ENCODE data around the gene SLC6A6. TPM values are rescaled to one million over a fixed set of nuclear protein-coding genes. Genes with fewer than 3 reads are reported as not detected.

The SLC6A6 gene
- total RNA-seq, 4 donors from 2014 or later, result 35.7 to 75.2 (median 56.4) TPM

GRCh38 chr3:14489641-14490040, 87.2 kb downstream of the SLC6A6 start:
- no peak for TF ChIP-seq CTCF (IDR thresholded peaks at IDR 0.05)
- ATAC-seq (ENCODE audit: low FRiP score) (no peak), DNase-seq (ENCODE audit: low spot score) (no peak)

- no peak for TF ChIP-seq CTCF (IDR thresholded peaks at IDR 0.05)
- DNase-seq (ENCODE audit: low spot score), result no peak
- no peak for ATAC-seq (ENCODE audit: low FRiP score)
These were observed 87.8 kb downstream of the SLC6A6 start for GRCh38 chr3:14490255-14490654.

- no peak for TF ChIP-seq CTCF (IDR thresholded peaks at IDR 0.05)
- DNase-seq (ENCODE audit: low spot score) (no peak), ATAC-seq (ENCODE audit: low FRiP score) (no peak)
These were observed 88.4 kb downstream of the SLC6A6 start for GRCh38 chr3:14490831-14491230.

GRCh38 chr3:14491396-14492190, 89.2 kb downstream of the SLC6A6 start:
- ATAC-seq (ENCODE audit: low FRiP score) (no peak), DNase-seq (ENCODE audit: low spot score) (no peak)
- TF ChIP-seq CTCF (IDR thresholded peaks at IDR 0.05), result no peak

- DNase-seq (ENCODE audit: low spot score) (no peak), ATAC-seq (ENCODE audit: low FRiP score) (no peak)
- no peak for TF ChIP-seq CTCF (IDR thresholded peaks at IDR 0.05)
These were observed 90.8 kb downstream of the SLC6A6 start for GRCh38 chr3:14492948-14493881.

- no peak for TF ChIP-seq CTCF (IDR thresholded peaks at IDR 0.05)
- no peak for ATAC-seq (ENCODE audit: low FRiP score)
- DNase-seq (ENCODE audit: low spot score), result no peak
These were observed 92.0 kb downstream of the SLC6A6 start for GRCh38 chr3:14494279-14494972.

Measured in omental fat pad (tissue), 4 donors.